Fibroblast of villous mesenchyme (primary cell): ENCODE results near the gene HMCN1. TPM values are rescaled to one million over a fixed set of nuclear protein-coding genes. Genes with fewer than 3 reads are reported as not detected.

ENCODE experiments used
- DNase-seq: peaks from one replicate; pipeline ENCODE4 v3.0.0-alpha.2; 2010; ENCODE audit warnings: low read depth
- H3K4me3 ChIP-seq: 2 replicates; pipeline ENCODE4 v1.5.1; 2011; ENCODE audit warnings: low read depth, mild to moderate bottlenecking, low read length
- total RNA-seq: library from RNA; depleted of rRNA; stranded (reverse); fragments of >200 nt; gene quantifications from 2 replicates; pipeline ENCODE4 v1.2.3, GENCODE V29; 2012
- TF ChIP-seq, protein P1 (sequence below): IDR thresholded peaks from 2 replicates; pipeline ENCODE4 v1.5.1; 2012; ENCODE audit warnings: low read depth, mild to moderate bottlenecking, low read length; ENCODE audit not compliant: insufficient read depth

The HMCN1 gene
- total RNA-seq, 1 donor = 5.2 TPM

DNA sequence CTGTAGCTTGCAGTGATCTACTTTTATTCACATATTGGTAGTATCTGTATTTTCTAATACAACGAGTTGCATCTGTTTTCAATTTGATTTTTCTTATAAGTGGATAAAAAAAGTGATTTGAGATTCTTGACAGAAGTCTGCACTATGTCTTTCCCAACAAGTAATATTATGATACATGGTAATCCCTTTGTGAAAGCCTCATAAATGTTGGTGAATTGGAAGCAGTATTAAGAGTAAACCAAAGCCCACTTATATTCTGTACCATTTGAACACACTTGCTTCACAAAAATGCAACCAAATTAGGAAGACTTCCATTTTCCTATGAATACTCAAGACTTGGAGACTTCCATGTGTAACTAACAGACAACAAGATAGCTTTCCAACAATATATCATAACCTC lies 172.0 kb downstream of the HMCN1 start:
- no peak overlapping the region for H3K4me3 ChIP-seq
- TF ChIP-seq, protein P1, sequence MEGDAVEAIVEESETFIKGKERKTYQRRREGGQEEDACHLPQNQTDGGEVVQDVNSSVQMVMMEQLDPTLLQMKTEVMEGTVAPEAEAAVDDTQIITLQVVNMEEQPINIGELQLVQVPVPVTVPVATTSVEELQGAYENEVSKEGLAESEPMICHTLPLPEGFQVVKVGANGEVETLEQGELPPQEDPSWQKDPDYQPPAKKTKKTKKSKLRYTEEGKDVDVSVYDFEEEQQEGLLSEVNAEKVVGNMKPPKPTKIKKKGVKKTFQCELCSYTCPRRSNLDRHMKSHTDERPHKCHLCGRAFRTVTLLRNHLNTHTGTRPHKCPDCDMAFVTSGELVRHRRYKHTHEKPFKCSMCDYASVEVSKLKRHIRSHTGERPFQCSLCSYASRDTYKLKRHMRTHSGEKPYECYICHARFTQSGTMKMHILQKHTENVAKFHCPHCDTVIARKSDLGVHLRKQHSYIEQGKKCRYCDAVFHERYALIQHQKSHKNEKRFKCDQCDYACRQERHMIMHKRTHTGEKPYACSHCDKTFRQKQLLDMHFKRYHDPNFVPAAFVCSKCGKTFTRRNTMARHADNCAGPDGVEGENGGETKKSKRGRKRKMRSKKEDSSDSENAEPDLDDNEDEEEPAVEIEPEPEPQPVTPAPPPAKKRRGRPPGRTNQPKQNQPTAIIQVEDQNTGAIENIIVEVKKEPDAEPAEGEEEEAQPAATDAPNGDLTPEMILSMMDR = no peak
- no peak for DNase-seq

DNA sequence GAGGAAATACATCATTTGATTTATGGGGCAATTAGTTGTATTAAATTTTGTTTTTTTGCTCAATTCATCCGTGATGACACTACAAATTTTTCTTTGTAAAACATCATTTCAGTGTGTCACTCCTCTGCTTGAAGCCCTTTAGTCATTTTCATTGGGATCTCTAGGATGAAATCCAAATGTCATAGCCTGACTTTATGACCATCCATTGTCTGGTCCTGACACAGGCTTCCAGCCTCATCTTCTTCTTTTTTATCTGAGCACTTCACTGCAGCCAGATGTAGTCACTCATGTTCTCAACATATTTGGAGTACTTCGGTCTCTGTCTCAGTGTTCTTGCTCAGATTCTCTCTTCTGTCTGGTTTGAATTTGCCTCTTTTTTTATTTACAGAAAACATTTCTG lies 173.1 kb downstream of the HMCN1 start:
- H3K4me3 ChIP-seq = no peak overlapping the region
- no peak for DNase-seq
- TF ChIP-seq, protein P1 = no peak

DNA sequence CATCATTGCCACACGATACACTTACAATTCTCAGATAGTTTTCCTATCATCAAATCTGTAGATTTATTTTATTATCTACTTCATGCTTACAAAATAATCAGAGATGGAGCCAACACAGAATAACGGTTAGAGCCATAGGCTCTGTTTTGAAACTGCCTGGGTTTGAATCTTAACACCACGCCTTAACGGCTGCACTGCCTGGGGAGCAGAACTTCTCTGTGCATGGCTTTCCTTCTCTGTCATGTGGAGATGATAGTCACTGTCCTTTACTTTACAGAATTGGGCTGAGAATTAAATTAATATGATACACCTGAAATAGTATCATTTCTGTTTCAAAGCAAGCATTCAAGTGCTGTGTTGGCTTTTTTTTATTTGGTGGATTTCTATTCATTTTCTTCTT lies 177.8 kb downstream of the HMCN1 start:
- no peak for DNase-seq
- no peak overlapping the region for H3K4me3 ChIP-seq
- TF ChIP-seq, protein P1 = no peak

DNA sequence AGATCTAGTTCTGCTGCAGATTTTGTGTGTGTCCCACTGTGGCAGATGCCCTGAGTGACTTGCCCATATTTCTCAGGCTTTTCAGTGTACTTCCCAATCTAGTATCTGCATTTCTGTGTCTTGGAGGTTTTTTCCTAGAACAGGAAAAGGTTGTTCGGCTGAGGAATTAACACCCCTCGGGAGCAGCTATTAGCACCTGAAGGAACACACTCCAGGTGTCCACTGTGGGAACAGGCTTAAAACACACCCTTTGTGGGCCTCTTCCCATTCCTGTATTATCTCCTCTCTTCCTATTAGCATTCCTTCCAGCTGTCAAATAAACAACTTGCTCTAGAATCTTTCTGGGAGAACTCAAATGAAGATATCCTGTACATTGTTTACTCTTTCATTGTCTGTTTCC lies 178.3 kb downstream of the HMCN1 start:
- DNase-seq = no peak
- H3K4me3 ChIP-seq = no peak overlapping the region
- TF ChIP-seq, protein P1 = no peak

DNA sequence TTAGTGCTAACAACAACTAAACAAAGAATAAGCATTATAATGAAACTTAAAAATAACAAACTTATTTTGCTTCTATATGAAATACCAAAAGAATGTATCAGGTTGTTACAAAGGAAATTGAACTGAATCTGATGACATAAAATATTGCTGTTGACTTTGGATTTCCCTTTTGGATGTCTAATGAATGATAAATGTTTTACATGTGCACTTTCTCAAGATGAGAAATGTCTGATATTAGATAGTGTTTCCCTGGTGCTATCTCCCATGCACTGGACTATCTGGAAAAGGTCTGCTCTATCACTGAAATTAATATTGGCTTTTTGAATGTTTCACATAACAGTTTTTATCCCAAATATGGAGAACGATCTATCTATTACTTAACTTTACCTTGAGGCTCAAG lies 179.9 kb downstream of the HMCN1 start:
- no peak overlapping the region for H3K4me3 ChIP-seq
- no peak for DNase-seq

DNA sequence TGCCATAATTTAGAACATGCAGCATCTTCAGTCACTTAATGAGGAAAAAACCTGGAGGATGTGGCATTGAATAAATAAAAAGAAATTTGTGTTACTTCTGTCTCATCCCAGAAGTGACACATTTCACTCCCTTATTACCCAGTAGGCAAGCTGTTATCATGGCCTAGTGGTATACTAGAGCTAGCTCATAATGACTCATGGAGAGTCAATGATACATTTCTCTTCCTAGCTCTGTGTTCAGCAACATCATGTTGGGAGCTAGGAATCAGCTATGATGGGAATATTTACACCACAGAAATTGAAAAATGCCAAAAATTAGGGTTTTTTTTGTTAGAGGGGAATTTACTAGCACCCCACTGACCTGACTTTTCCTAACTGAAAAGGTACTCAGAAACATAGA lies 182.7 kb downstream of the HMCN1 start:
- TF ChIP-seq, protein P1 = no peak
- H3K4me3 ChIP-seq = no peak overlapping the region
- DNase-seq = no peak

More for the DNA sequence above, 179.9 kb downstream of the HMCN1 start:
- TF ChIP-seq, protein P1 = no peak

DNA sequence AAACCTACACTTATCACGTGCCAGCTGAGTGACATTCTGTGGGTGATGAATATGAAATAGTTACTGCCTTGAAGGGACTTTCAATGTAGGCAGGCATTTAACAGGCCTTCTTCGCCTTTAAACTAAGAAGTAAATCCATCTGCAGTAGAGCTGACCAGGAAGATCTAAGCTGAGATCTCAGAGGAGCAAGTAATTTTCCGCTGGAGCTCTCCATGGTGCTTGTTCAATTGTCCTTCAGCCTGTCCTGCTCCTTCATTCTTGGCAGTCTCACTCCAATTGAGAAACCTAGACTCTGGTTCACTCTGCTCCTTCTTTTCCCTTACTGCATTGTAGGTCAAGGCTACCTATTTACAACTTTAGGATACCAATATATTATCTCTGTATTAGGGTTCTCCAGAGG lies 183.5 kb downstream of the HMCN1 start:
- TF ChIP-seq, protein P1 = no peak
- peak; percentile 53 for DNase-seq
- no peak overlapping the region for H3K4me3 ChIP-seq
